SK-N-SH (cell line): ENCODE results near the gene RIOK1.

Experiments used
- CTCF ChIP-seq: fragments of 200-600 bp; sonication (generic); IDR thresholded peaks from 2 replicates; pipeline ENCODE4 v1.6.1; 2017; ENCODE audit warnings: antibody characterized with exemption, mild to moderate bottlenecking, moderate library complexity
- EP300 ChIP-seq, 2 experiments: IDR thresholded peaks; 2 replicates each; pipeline versions ENCODE4 v1.4.0 to v1.6.1; 2012; ENCODE audit warnings: borderline replicate concordance in 1 of 2, low read depth in 1 of 2, low read length in 1 of 2
- EZH2phosphoT487 ChIP-seq: fragments of 200-600 bp; sonication (generic); IDR thresholded peaks from 2 replicates; pipeline ENCODE4 v1.6.1; 2017; ENCODE audit warnings: low read depth, mixed run types, mild to moderate bottlenecking, antibody characterized with exemption, moderate library complexity, borderline replicate concordance
- GABPA ChIP-seq: IDR thresholded peaks from 2 replicates; pipeline ENCODE4 v1.4.0; 2012; ENCODE audit warnings: low read depth, mild to moderate bottlenecking
- GATA2 ChIP-seq: sonication (generic); formaldehyde crosslinking; IDR thresholded peaks from 2 replicates; pipeline ENCODE4 v1.5.0; 2020; ENCODE audit warnings: mild to moderate bottlenecking, missing genetic modification reagents
- MEF2A ChIP-seq: IDR thresholded peaks from 2 replicates; pipeline ENCODE4 v1.4.0; 2012; ENCODE audit warnings: low read depth, borderline replicate concordance
- NRF1 ChIP-seq: IDR thresholded peaks from 2 replicates; pipeline ENCODE4 v1.6.1; 2012; ENCODE audit warnings: low read depth, mild to moderate bottlenecking, low read length
- POLR2AphosphoS5 ChIP-seq: IDR thresholded peaks from 2 replicates; pipeline ENCODE4 v1.6.1; 2012; ENCODE audit warnings: low read depth, low read length
- SIN3A ChIP-seq: IDR thresholded peaks from 2 replicates; pipeline ENCODE4 v1.6.1; 2012; ENCODE audit warnings: low read depth, mild to moderate bottlenecking, low read length, moderate library complexity, borderline replicate concordance

GRCh38 chr6:7454696-7455358 lies 65.2 kb downstream of the RIOK1 start:
- TF ChIP-seq EZH2phosphoT487 (no peak), EP300 (IDR thresholded peaks at IDR 0.05; ENCODE audit: borderline replicate concordance in 1 of 2, low read depth in 1 of 2, low read length in 1 of 2) (no peak), POLR2AphosphoS5 (no peak), CTCF (no peak), SIN3A (no peak), MEF2A (no peak), NRF1 (no peak), GATA2 (CRISPR knock-in tag) (no peak), GABPA (no peak)
